Transverse colon (tissue), 4 donors: ENCODE measurements around the gene FAM89B.

Experiments used
- CTCF ChIP-seq, 5 experiments: fragments of 200-600 bp in 3 of 5; fragments of 450-650 bp in 2 of 5; sonication (generic) in 3 of 5; IDR thresholded peaks; 1 replicate in 2 of 5; 2 replicates in 3 of 5; pipeline ENCODE4 v1.5.1; 2016 to 2017; ENCODE audit warnings: antibody characterized with exemption in 5 of 5, inconsistent platforms in 3 of 5, mild to moderate bottlenecking in 2 of 5, moderate library complexity in 1 of 5
- POLR2A ChIP-seq: fragments of 450-650 bp; IDR thresholded peaks from one replicate; pipeline ENCODE4 v1.6.1; 2016; ENCODE audit warnings: antibody characterized with exemption, mild to moderate bottlenecking, moderate library complexity
- POLR2AphosphoS5 ChIP-seq, 3 donors: sonication (generic); formaldehyde crosslinking; IDR thresholded peaks; one replicate each; pipeline ENCODE4 v1.6.1; 2016; ENCODE audit warnings: antibody characterized with exemption in 3 of 3

DNA sequence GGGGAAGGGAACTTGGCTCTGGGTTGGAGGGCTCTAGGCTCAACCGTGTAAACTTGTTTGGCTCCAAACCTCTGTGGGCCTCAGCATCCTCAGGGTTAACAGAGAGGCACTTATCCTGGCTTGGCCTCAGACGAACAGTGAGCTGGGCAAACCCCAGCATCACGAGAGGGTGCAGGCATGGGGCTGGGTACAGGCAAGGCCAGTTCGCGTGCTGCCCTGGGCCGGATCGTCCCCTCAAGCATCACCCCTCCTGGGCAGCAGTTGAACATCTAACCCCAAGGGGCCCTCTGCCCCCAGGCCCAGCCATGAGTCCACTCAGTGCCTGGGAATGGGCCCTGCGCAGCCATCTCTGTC lies 5.4 kb downstream of the FAM89B start:
- TF ChIP-seq CTCF (IDR thresholded peaks at IDR 0.05) (no peak), POLR2AphosphoS5 (IDR thresholded peaks at IDR 0.05) (no peak), POLR2A (no peak)
